HepG2 (cell line): Measurements from ENCODE around the gene HLCS. TPM values are rescaled to one million over a fixed set of nuclear protein-coding genes. Genes with fewer than 3 reads are reported as not detected.
A peak's percentile ranks its signal among the peaks of the same experiment; 100 is the strongest.

Source experiments
- ATAC-seq: fragments of 200-7000 bp; cut with Tn5 transposase; 3 replicates; pipeline ENCODE4 v1.9.1; 2020; ENCODE audit warnings: mild to moderate bottlenecking, moderate library complexity
- BruUV-seq: library from RNA; stranded (reverse); fragments of 400-500 nt; replicated peaks from 2 replicates; lab custom pipeline; 2021; lab: Mats Ljungman, UMichigan
- CTCF ChIA-PET: fragments of 300-600 bp; formaldehyde crosslinking; extraction: SDS; loops from one replicate; lab custom pipeline; 2021; ENCODE audit warnings: low total read pairs, inconsistent platforms, low intra/inter-chr PET ratio; lab: Yijun Ruan, JAX
- POLR2A ChIA-PET: fragments of 350-600 bp; sonication (Branson Sonifier 250); formaldehyde crosslinking; loops from one replicate; lab custom pipeline; 2020; ENCODE audit warnings: antibody characterized with exemption, inconsistent platforms; lab: Yijun Ruan, JAX
- DNase-seq: peaks from one replicate; pipeline ENCODE4 v3.0.0-alpha.2; 2015; ENCODE audit warnings: low spot score
- FAIRE-seq: peaks from 3 replicates; lab custom pipeline; 2011; peaks lifted over from hg19 to GRCh38; lab: Jason Lieb, UNC
- H2AFZ ChIP-seq: one replicate; pipeline ENCODE4 v1.6.1; 2011; ENCODE audit warnings: low read length, inconsistent platforms
- H3K27ac ChIP-seq: fragments of 300-600 bp; 3 replicates; pipeline ENCODE4 v1.8.0; 2011; ENCODE audit warnings: mixed run types, mild to moderate bottlenecking, mixed read lengths, low read length, inconsistent platforms; ENCODE audit not compliant: insufficient read depth; ENCODE audit errors: extremely low read length
- H3K27me3 ChIP-seq, 2 experiments: fragments of 200-600 bp in 1 of 2; 2 replicates in 1 of 2; 3 replicates in 1 of 2; pipeline versions ENCODE4 v1.6.0 to v1.8.0; 2011; ENCODE audit warnings: low read length in 2 of 2, mild to moderate bottlenecking in 2 of 2, moderate library complexity in 2 of 2, inconsistent platforms in 1 of 2; ENCODE audit not compliant: insufficient read depth in 2 of 2, control insufficient read depth in 1 of 2
- H3K36me3 ChIP-seq, 2 experiments: fragments of 200-600 bp in 1 of 2; replicated peaks in 1 of 2; 2 replicates in 1 of 2; 3 replicates in 1 of 2; pipeline versions ENCODE4 v1.5.1 to v1.8.0; 2011; ENCODE audit warnings: low read length in 2 of 2, inconsistent platforms in 1 of 2; ENCODE audit not compliant: insufficient read depth in 2 of 2, control insufficient read depth in 1 of 2
- H3K4me1 ChIP-seq: 2 replicates; pipeline ENCODE4 v1.5.1; 2012; ENCODE audit warnings: low read length, inconsistent platforms; ENCODE audit not compliant: insufficient read depth
- H3K4me2 ChIP-seq: 2 replicates; pipeline ENCODE4 v1.6.0; 2011; ENCODE audit warnings: low read depth, low read length, inconsistent platforms
- H3K4me3 ChIP-seq, 3 experiments: fragments of 200-600 bp in 1 of 3; sonication (generic), shearing (Covaris generic) in 1 of 3; replicated peaks in 1 of 3; 2 replicates each; pipeline ENCODE4 v1.5.1; 2011 to 2016; ENCODE audit warnings: low read length in 3 of 3, inconsistent platforms in 2 of 3, low read depth in 2 of 3, mild to moderate bottlenecking in 2 of 3, control low read depth in 1 of 3, mixed read lengths in 1 of 3; ENCODE audit not compliant: insufficient read depth in 1 of 3
- H3K79me2 ChIP-seq: one replicate; pipeline ENCODE4 v1.6.1; 2011; ENCODE audit warnings: low read length, inconsistent platforms; ENCODE audit not compliant: insufficient read depth
- H3K9ac ChIP-seq: 2 replicates; pipeline ENCODE4 v1.6.0; 2011; ENCODE audit warnings: mild to moderate bottlenecking, low read depth, low read length, inconsistent platforms; ENCODE audit not compliant: insufficient read depth
- H3K9me3 ChIP-seq: 2 replicates; pipeline ENCODE4 v1.5.1; 2012; ENCODE audit warnings: mild to moderate bottlenecking, low read length
- H4K20me1 ChIP-seq: 2 replicates; pipeline ENCODE4 v1.6.0; 2011; ENCODE audit warnings: inconsistent platforms, mild to moderate bottlenecking, low read length, moderate library complexity; ENCODE audit not compliant: insufficient read depth
- DNMT3B ChIP-seq: conservative IDR thresholded peaks from 2 replicates; pipeline ENCODE4 v1.6.1; 2016; ENCODE audit warnings: missing biosample characterization, control low read depth
- DR1 ChIP-seq: sonication (generic); formaldehyde crosslinking; IDR thresholded peaks from 2 replicates; pipeline ENCODE4 v1.8.0; 2021; ENCODE audit warnings: mild to moderate bottlenecking, missing genetic modification reagents, inconsistent platforms
- GATAD1 ChIP-seq: IDR thresholded peaks from 2 replicates; pipeline ENCODE4 v1.6.1; 2016; ENCODE audit warnings: missing genetic modification reagents, missing compliant biosample characterization
- HOXA3 ChIP-seq: sonication (generic); formaldehyde crosslinking; IDR thresholded peaks from 2 replicates; pipeline ENCODE4 v1.5.0; 2020; ENCODE audit warnings: missing genetic modification reagents
- PRMT3 ChIP-seq: sonication (generic); formaldehyde crosslinking; IDR thresholded peaks from 2 replicates; pipeline ENCODE4 v1.8.1; 2022; ENCODE audit warnings: low read depth, mild to moderate bottlenecking, moderate library complexity, missing genetic modification reagents, borderline replicate concordance
- XRCC5 ChIP-seq: fragments of 200-400 bp; formaldehyde crosslinking; optimal IDR thresholded peaks from 2 replicates; pipeline ENCODE3; 2017; ENCODE audit warnings: mild to moderate bottlenecking, low read length
- ZBTB4 ChIP-seq: sonication (generic); formaldehyde crosslinking; IDR thresholded peaks from 2 replicates; pipeline ENCODE4 v1.4.0; 2020; ENCODE audit warnings: missing genetic modification reagents, mild to moderate bottlenecking, borderline replicate concordance
- ZNF101 ChIP-seq: sonication (generic); formaldehyde crosslinking; IDR thresholded peaks from 2 replicates; pipeline ENCODE4 v1.4.0; 2020; ENCODE audit warnings: mild to moderate bottlenecking, low read depth, missing genetic modification reagents, borderline replicate concordance
- ZNF431 ChIP-seq: sonication (generic); formaldehyde crosslinking; IDR thresholded peaks from 2 replicates; pipeline ENCODE4 v1.9.0; 2022; ENCODE audit warnings: missing genetic modification reagents, low read depth, mild to moderate bottlenecking, borderline replicate concordance
- ZNF629 ChIP-seq: sonication (generic); formaldehyde crosslinking; conservative IDR thresholded peaks from 2 replicates; pipeline ENCODE4 v1.5.0; 2020; ENCODE audit warnings: missing genetic modification reagents
- ZSCAN31 ChIP-seq: sonication (generic); formaldehyde crosslinking; IDR thresholded peaks from 2 replicates; pipeline ENCODE4 v1.5.0; 2020; ENCODE audit warnings: low read depth, mild to moderate bottlenecking, missing genetic modification reagents
- WGBS: methylation state at CpG from one replicate; pipeline ENCODE4 v1.1.6; 2017; ENCODE audit warnings: low lambda C conversion rate; 5-methylcytosine and 5-hydroxymethylcytosine counted together
- in situ Hi-C: cut with HindIII; loops from 2 replicates; pipeline ENCODE4 v1.10.0; 2017; ENCODE audit warnings: low pct_unique_long_range_greater_than_20kb; ENCODE audit not compliant: extremely low pct_ligation_motif_present
- intact Hi-C: fragments of 100-400 bp; cut with micrococcal nuclease; formaldehyde crosslinking; loops from one replicate; pipeline ENCODE4 v1.10.0; 2022; ENCODE audit not compliant: unreplicated experiment
- polyA plus RNA-seq, 8 experiments: library from polyadenylated mRNA; depleted of rRNA in 3 of 8; stranded (reverse) in 7 of 8; unstranded in 1 of 8; fragments of >200 nt; fragmentation: Illumina TruSeq in 4 of 8; extraction: Trizol in 4 of 8; gene quantifications; 2 replicates each; pipeline versions ENCODE4 v1.2.1 to v1.2.3, GENCODE V29; 2011 to 2016; ENCODE audit warnings: low read depth in 4 of 8, missing spikeins in 1 of 8, mixed read lengths in 1 of 8; ENCODE audit not compliant: insufficient read depth in 1 of 8
- total RNA-seq, 5 experiments: library from RNA; depleted of rRNA; stranded (reverse); fragments of >200 nt; fragmentation: Illumina TruSeq; extraction: Trizol; gene quantifications; 2 replicates each; pipeline ENCODE4 v1.2.3, GENCODE V29; 2016; ENCODE audit warnings: low read depth in 1 of 5

HLCS gene
- total and polyA plus RNA-seq, 2 of the 13 experiments (the other 11 are each of a cell fraction or from before 2014, with no cell fraction given): 7.9 to 12.3 TPM

GRCh38 chr21:36745459-36745858, 221.0 kb downstream of the HLCS start:
- no peaks in the 10 kb centered on the region for H3K79me2 ChIP-seq
- peaks cover 12% of the 10 kb centered on the region for H3K4me1 ChIP-seq
- FAIRE-seq (no peak), ATAC-seq (no peak), DNase-seq (no peak)
- H3K9ac ChIP-seq: no peak overlapping the region
- H3K36me3 ChIP-seq: no peaks in the 10 kb centered on the region
- 94% methylated on average over 3 of the region's 5 CpGs for WGBS
- H2AFZ ChIP-seq: no peak overlapping the region
- TF ChIP-seq HOXA3 (CRISPR knock-in tag): no peak
- peak; percentile 54 for TF ChIP-seq ZNF629 (CRISPR knock-in tag)
- TF ChIP-seq ZNF431 (CRISPR knock-in tag): no peak
- no TSS peak for BruUV-seq
- CTCF ChIA-PET: no interaction called here
- no peak overlapping the region for H3K4me3 ChIP-seq
- POLR2A ChIA-PET: no interaction called here
- H3K27ac ChIP-seq: no peak overlapping the region
- in situ Hi-C loops: no loop called here
- no peak overlapping the region for H3K4me2 ChIP-seq
- intact Hi-C loops: loop anchor here (5.0 kb wide), 2 partner anchors 117 to 182 kb away; no protein-coding TSS in a partner anchor
- no peaks in the 10 kb centered on the region for H3K27me3 ChIP-seq
- H3K9me3 ChIP-seq: no peaks in the 10 kb centered on the region
- no peaks in the 10 kb centered on the region for H4K20me1 ChIP-seq

GRCh38 chr21:36744560-36745231, 221.8 kb downstream of the HLCS start:
- Histone ChIP-seq H3K79me2 (no peaks in the 10 kb centered on the region), H2AFZ (no peak overlapping the region), H3K27ac (no peak overlapping the region), H3K4me3 (no peak overlapping the region), H3K9ac (no peak overlapping the region), H3K27me3 (no peaks in the 10 kb centered on the region), H4K20me1 (no peaks in the 10 kb centered on the region), H3K4me1 (peaks cover 12% of the 10 kb centered on the region), H3K36me3 (no peaks in the 10 kb centered on the region), H3K4me2 (no peak overlapping the region), H3K9me3 (no peaks in the 10 kb centered on the region)
- no TSS peak for BruUV-seq
- ATAC-seq: no peak
- intact Hi-C loops (loop anchor here (5.0 kb wide), 2 partner anchors 118 to 183 kb away; no protein-coding TSS in a partner anchor), in situ Hi-C loops (no loop called here)
- 83% methylated on average over 25 of the region's 30 CpGs for WGBS
- no peak for DNase-seq
- ChIA-PET POLR2A (no interaction called here), CTCF (no interaction called here)
- FAIRE-seq: no peak
- TF ChIP-seq DNMT3B (CRISPR knock-in tag) (no peak), PRMT3 (no peak), ZBTB4 (no peak), DR1 (CRISPR knock-in tag) (no peak), GATAD1 (CRISPR knock-in tag) (no peak), ZNF101 (CRISPR knock-in tag) (no peak), XRCC5 (no peak), ZSCAN31 (no peak)
